Fibroblast of lung (primary cell): ENCODE results near the gene RSL24D1. TPM values are rescaled to one million over a fixed set of nuclear protein-coding genes. Genes with fewer than 3 reads are reported as not detected.

Source experiments
- DNase-seq, 2 donors: peaks; one replicate each; pipeline versions ENCODE4 v3.0.0 to v3.0.0-alpha.2; 2010; ENCODE audit warnings: low read depth in 2 of 2
- H2AFZ ChIP-seq: 2 replicates; pipeline ENCODE4 v1.5.1; 2012; ENCODE audit warnings: low read length, control low read depth, inconsistent platforms
- H3K27ac ChIP-seq: 2 replicates; pipeline ENCODE4 v1.5.1; 2011; ENCODE audit warnings: low read length, control low read depth; ENCODE audit not compliant: insufficient read depth
- H3K27me3 ChIP-seq: 2 replicates; pipeline ENCODE4 v1.5.1; 2011; ENCODE audit warnings: mild to moderate bottlenecking, low read length; ENCODE audit not compliant: control insufficient read depth, insufficient read depth
- H3K36me3 ChIP-seq: 2 replicates; pipeline ENCODE4 v1.5.1; 2011; ENCODE audit warnings: low read length; ENCODE audit not compliant: control insufficient read depth, insufficient read depth
- H3K4me1 ChIP-seq: 2 replicates; pipeline ENCODE4 v1.5.1; 2011; ENCODE audit warnings: low read length; ENCODE audit not compliant: control insufficient read depth, insufficient read depth; ENCODE audit errors: extremely low read depth
- H3K4me2 ChIP-seq: 2 replicates; pipeline ENCODE4 v1.5.1; 2011; ENCODE audit warnings: low read length, control low read depth; ENCODE audit not compliant: insufficient read depth; ENCODE audit errors: extremely low read depth
- H3K4me3 ChIP-seq, 4 experiments: fragments of 200-600 bp in 1 of 4; sonication (generic) in 1 of 4; replicated peaks in 1 of 4; 2 replicates each; pipeline ENCODE4 v1.5.1; 2011 to 2016; ENCODE audit warnings: low read length in 4 of 4, low read depth in 3 of 4, mild to moderate bottlenecking in 3 of 4, control low read depth in 2 of 4, inconsistent platforms in 1 of 4, mixed read lengths in 1 of 4; ENCODE audit not compliant: insufficient read depth in 1 of 4; ENCODE audit errors: control extremely low read depth in 1 of 4
- H3K79me2 ChIP-seq: 2 replicates; pipeline ENCODE4 v1.5.1; 2012; ENCODE audit warnings: mild to moderate bottlenecking, low read length, inconsistent platforms; ENCODE audit not compliant: control insufficient read depth, insufficient read depth
- H3K9ac ChIP-seq: 2 replicates; pipeline ENCODE4 v1.5.1; 2011; ENCODE audit warnings: mild to moderate bottlenecking, low read length, control low read depth; ENCODE audit not compliant: insufficient read depth
- H3K9me3 ChIP-seq: 2 replicates; pipeline ENCODE4 v1.5.1; 2012; ENCODE audit warnings: low read depth, low read length; ENCODE audit not compliant: control insufficient read depth, insufficient read depth
- H4K20me1 ChIP-seq: 2 replicates; pipeline ENCODE4 v1.5.1; 2011; ENCODE audit warnings: low read length; ENCODE audit not compliant: control insufficient read depth, insufficient read depth; ENCODE audit errors: extremely low read depth
- CTCF ChIP-seq, 2 donors: IDR thresholded peaks in 1 of 2; conservative IDR thresholded peaks in 1 of 2; 1 replicate in 1 of 2; 2 replicates in 1 of 2; pipeline ENCODE4 v1.5.1; 2011 to 2012; ENCODE audit warnings: low read length in 2 of 2, control low read depth in 1 of 2, inconsistent platforms in 1 of 2, low read depth in 1 of 2, mild to moderate bottlenecking in 1 of 2
- EZH2 ChIP-seq: IDR thresholded peaks from 2 replicates; pipeline ENCODE4 v1.5.1; 2012; ENCODE audit warnings: low read length, control low read depth, mild to moderate bottlenecking; ENCODE audit errors: missing control alignments
- polyA plus RNA-seq, 2 donors: library from polyadenylated mRNA; depleted of rRNA in 1 of 2; stranded (reverse) in 1 of 2; unstranded in 1 of 2; fragments of >200 nt; gene quantifications; 2 replicates each; pipeline ENCODE4 v1.2.1, GENCODE V29; 2011 to 2012; ENCODE audit warnings: missing spikeins in 1 of 2
- total RNA-seq: library from RNA; depleted of rRNA; stranded (reverse); fragments of >200 nt; gene quantifications from 2 replicates; pipeline ENCODE4 v1.2.1, GENCODE V29; 2014

Gene RSL24D1
- total and polyA plus RNA-seq, 2 donors (not counting 1 experiment from before 2014, with no cell fraction given): 56.8 to 117 TPM

DNA sequence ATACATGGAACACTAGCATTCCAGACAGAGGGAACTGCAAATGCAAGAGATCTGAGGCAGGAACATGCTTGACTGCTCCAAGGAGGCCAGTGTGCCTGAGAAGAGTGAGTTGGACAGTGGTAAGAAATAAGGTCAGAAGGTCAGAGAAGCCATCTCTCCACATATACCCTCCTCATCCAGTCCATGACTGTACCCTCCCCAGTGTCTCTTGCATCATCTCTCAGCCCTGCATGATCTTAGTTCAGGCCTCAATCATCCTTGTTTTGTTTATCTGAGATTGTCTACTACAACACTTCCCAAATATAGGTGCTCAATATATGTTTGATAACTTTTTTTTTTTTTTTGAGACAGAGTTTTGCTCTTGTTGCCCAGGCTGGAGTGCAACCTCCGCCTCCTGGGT, 5.5 kb upstream of the RSL24D1 start:
- no peaks in the 10 kb centered on the region for H3K4me1 ChIP-seq
- no peak overlapping the region for H3K4me2 ChIP-seq
- H3K4me3 ChIP-seq: no peak overlapping the region
- H3K27ac ChIP-seq: no peak overlapping the region
- no peak for DNase-seq
- no peak overlapping the region for H2AFZ ChIP-seq
- no peak overlapping the region for H3K9ac ChIP-seq
- TF ChIP-seq EZH2: no peak
- no peak for TF ChIP-seq CTCF (conservative IDR thresholded peaks at IDR 0.05 in 1 of 2, IDR thresholded peaks at IDR 0.05 in 1 of 2; ENCODE audit: low read depth in 1 of 2, low read length in 2 of 2)
- no peaks in the 10 kb centered on the region for H3K79me2 ChIP-seq
- H4K20me1 ChIP-seq: no peaks in the 10 kb centered on the region
- no peaks in the 10 kb centered on the region for H3K36me3 ChIP-seq
- no peaks in the 10 kb centered on the region for H3K9me3 ChIP-seq
- no peaks in the 10 kb centered on the region for H3K27me3 ChIP-seq

DNA sequence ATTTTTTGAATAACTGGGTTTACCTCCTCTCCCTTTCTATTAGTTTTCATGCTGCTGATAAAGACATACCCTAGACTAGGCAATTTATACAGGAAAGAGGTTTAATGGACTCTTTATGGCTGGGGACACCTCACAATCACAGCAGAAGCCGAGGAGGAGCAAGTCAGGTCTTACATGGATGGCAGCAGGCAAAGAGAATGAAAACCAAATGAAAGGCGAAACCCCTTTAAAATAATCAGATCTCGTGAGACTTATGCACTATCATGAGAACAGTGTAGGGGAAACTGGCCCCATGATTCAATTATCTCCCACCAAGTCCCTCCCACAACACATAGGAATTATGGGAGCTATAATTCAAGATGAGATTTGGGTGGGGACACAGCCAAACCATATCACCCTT, 2.0 kb upstream of the RSL24D1 start:
- no peaks in the 10 kb centered on the region for H3K27me3 ChIP-seq
- no peak overlapping the region for H3K4me3 ChIP-seq
- H3K9me3 ChIP-seq: no peaks in the 10 kb centered on the region
- no peaks in the 10 kb centered on the region for H4K20me1 ChIP-seq
- no peak for DNase-seq
- H3K4me2 ChIP-seq: no peak overlapping the region
- peaks cover 29% of the 10 kb centered on the region for H3K79me2 ChIP-seq
- H2AFZ ChIP-seq: no peak overlapping the region
- H3K4me1 ChIP-seq: peaks cover 2% of the 10 kb centered on the region
- H3K27ac ChIP-seq: no peak overlapping the region
- H3K9ac ChIP-seq: no peak overlapping the region
- no peak for TF ChIP-seq EZH2
- TF ChIP-seq CTCF (conservative IDR thresholded peaks at IDR 0.05 in 1 of 2, IDR thresholded peaks at IDR 0.05 in 1 of 2; ENCODE audit: low read depth in 1 of 2, low read length in 2 of 2): no peak
- H3K36me3 ChIP-seq: no peaks in the 10 kb centered on the region

GRCh38 chr15:55197719-55198118, 978 bp upstream of the RSL24D1 start:
- Histone ChIP-seq H4K20me1 (no peaks in the 10 kb centered on the region), H3K36me3 (no peaks in the 10 kb centered on the region), H3K4me3 (peak overlapping the region; percentile 53 to 95 (median 75)), H3K4me1 (peaks cover 2% of the 10 kb centered on the region), H3K79me2 (peaks cover 39% of the 10 kb centered on the region), H3K27me3 (no peaks in the 10 kb centered on the region), H3K9me3 (no peaks in the 10 kb centered on the region), H2AFZ (peak overlapping the region; percentile 100), H3K27ac (peak overlapping the region; percentile 94), H3K9ac (no peak overlapping the region), H3K4me2 (peak overlapping the region; percentile 99)
- DNase-seq: no peak
- TF ChIP-seq CTCF (conservative IDR thresholded peaks at IDR 0.05 in 1 of 2, IDR thresholded peaks at IDR 0.05 in 1 of 2; ENCODE audit: low read depth in 1 of 2, low read length in 2 of 2): no peak
- no peak for TF ChIP-seq EZH2
